RWPE2 (cell line): ENCODE results near the gene CHRD.

Source experiments
- ATAC-seq: fragments of 200-7000 bp; cut with Tn5 transposase; 3 replicates; pipeline ENCODE4 v1.9.1; 2021; ENCODE audit warnings: low read depth
- DNase-seq: peaks from one replicate; pipeline ENCODE4 v3.0.0-alpha.2; 2020; ENCODE audit warnings: low spot score
- H3K27ac ChIP-seq: fragments of 450-650 bp; 2 replicates; pipeline ENCODE4 v1.5.1; 2017; ENCODE audit warnings: mild to moderate bottlenecking; ENCODE audit not compliant: poor library complexity, severe bottlenecking
- H3K27me3 ChIP-seq: fragments of 250-450 bp; sonication (Bioruptor Pico); 2 replicates; pipeline ENCODE4 v1.5.1; 2021; ENCODE audit warnings: mild to moderate bottlenecking, moderate library complexity; ENCODE audit not compliant: insufficient read depth, poor library complexity, severe bottlenecking
- H3K36me3 ChIP-seq: fragments of 250-450 bp; sonication (Bioruptor Pico); 2 replicates; pipeline ENCODE4 v1.5.1; 2020; ENCODE audit warnings: low read depth, mild to moderate bottlenecking, moderate library complexity
- H3K4me1 ChIP-seq: fragments of 250-450 bp; sonication (Bioruptor Pico); 2 replicates; pipeline ENCODE4 v1.5.1; 2021; ENCODE audit warnings: mild to moderate bottlenecking, moderate library complexity; ENCODE audit not compliant: insufficient read depth, poor library complexity, severe bottlenecking
- H3K4me3 ChIP-seq: fragments of 250-450 bp; sonication (Bioruptor Pico); 2 replicates; pipeline ENCODE4 v1.5.1; 2021; ENCODE audit warnings: mild to moderate bottlenecking, moderate library complexity; ENCODE audit not compliant: severe bottlenecking
- H3K9me3 ChIP-seq: fragments of 250-450 bp; sonication (Bioruptor Pico); 2 replicates; pipeline ENCODE4 v1.5.1; 2021; ENCODE audit warnings: mild to moderate bottlenecking, moderate library complexity; ENCODE audit not compliant: severe bottlenecking
- TF ChIP-seq, protein P1 (sequence below): fragments of 450-650 bp; IDR thresholded peaks from one replicate; pipeline ENCODE4 v1.5.1; 2017; ENCODE audit warnings: mild to moderate bottlenecking, moderate library complexity; ENCODE audit not compliant: poor library complexity, severe bottlenecking

Gene CHRD

GRCh38 chr3:184334470-184335158 is 45.2 kb upstream of the CHRD start:
- Histone ChIP-seq H3K27me3 (no peaks in the 10 kb centered on the region), H3K27ac (peak overlapping the region; percentile 98), H3K36me3 (peaks cover 65% of the 10 kb centered on the region), H3K4me1 (peaks cover 43% of the 10 kb centered on the region), H3K9me3 (no peaks in the 10 kb centered on the region), H3K4me3 (no peak overlapping the region)
- DNase-seq (no peak), ATAC-seq (peak; percentile 15)
- TF ChIP-seq, protein P1, sequence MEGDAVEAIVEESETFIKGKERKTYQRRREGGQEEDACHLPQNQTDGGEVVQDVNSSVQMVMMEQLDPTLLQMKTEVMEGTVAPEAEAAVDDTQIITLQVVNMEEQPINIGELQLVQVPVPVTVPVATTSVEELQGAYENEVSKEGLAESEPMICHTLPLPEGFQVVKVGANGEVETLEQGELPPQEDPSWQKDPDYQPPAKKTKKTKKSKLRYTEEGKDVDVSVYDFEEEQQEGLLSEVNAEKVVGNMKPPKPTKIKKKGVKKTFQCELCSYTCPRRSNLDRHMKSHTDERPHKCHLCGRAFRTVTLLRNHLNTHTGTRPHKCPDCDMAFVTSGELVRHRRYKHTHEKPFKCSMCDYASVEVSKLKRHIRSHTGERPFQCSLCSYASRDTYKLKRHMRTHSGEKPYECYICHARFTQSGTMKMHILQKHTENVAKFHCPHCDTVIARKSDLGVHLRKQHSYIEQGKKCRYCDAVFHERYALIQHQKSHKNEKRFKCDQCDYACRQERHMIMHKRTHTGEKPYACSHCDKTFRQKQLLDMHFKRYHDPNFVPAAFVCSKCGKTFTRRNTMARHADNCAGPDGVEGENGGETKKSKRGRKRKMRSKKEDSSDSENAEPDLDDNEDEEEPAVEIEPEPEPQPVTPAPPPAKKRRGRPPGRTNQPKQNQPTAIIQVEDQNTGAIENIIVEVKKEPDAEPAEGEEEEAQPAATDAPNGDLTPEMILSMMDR: no peak

GRCh38 chr3:184335291-184335660 is 44.6 kb upstream of the CHRD start:
- Histone ChIP-seq H3K4me1 (peaks cover 43% of the 10 kb centered on the region), H3K4me3 (peak overlapping the region; percentile 56), H3K27me3 (no peaks in the 10 kb centered on the region), H3K36me3 (peaks cover 59% of the 10 kb centered on the region), H3K27ac (peak overlapping the region; percentile 98), H3K9me3 (no peaks in the 10 kb centered on the region)
- TF ChIP-seq, protein P1: no peak
- no peak for DNase-seq
- ATAC-seq: no peak

DNA sequence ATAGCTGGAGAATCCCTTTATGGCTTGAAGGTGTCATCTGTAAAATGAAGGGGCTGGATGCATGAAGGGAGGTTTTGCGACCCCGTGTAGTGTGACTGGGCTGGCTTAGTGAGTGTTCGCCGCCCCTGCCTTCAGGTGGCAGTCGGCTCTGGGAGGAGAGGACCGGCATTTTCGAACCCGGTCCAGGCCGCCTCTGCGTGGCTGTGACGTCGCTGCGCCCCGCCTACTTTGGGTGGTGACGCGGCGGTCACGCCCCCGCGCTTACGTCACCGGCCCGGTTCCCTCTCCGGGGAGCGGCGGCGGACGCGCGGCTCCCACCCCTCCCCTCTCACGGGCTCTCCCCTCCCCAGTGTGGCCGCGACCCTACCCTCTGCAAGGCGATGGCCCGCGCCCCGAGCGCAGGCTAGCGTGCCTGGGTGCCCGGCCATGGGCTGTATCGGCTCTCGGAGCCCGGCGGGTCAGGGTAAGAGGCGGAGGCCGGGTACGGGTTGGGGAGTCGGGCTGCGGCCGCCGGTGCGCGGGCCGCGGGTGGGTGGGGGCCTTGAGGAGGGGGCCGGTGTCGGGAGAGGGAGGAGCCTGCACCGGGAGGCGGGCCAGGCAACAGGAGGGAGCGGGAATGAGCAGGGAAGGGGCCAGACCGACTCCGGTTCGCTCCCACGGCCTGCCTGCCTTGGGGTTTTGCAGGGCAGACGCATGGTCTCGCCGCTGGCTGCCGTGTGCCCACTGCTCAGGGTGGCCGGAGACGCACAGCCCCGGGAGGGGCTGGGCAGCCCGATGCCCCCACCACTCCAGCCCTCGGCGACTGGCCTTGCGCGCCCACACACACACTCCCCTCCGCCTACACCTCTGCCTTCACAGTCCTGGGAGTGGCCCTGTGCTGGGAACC is 44.0 kb upstream of the CHRD start:
- TF ChIP-seq, protein P1: no peak
- peak; percentile 40 for ATAC-seq
- peaks cover 43% of the 10 kb centered on the region for H3K4me1 ChIP-seq

DNA sequence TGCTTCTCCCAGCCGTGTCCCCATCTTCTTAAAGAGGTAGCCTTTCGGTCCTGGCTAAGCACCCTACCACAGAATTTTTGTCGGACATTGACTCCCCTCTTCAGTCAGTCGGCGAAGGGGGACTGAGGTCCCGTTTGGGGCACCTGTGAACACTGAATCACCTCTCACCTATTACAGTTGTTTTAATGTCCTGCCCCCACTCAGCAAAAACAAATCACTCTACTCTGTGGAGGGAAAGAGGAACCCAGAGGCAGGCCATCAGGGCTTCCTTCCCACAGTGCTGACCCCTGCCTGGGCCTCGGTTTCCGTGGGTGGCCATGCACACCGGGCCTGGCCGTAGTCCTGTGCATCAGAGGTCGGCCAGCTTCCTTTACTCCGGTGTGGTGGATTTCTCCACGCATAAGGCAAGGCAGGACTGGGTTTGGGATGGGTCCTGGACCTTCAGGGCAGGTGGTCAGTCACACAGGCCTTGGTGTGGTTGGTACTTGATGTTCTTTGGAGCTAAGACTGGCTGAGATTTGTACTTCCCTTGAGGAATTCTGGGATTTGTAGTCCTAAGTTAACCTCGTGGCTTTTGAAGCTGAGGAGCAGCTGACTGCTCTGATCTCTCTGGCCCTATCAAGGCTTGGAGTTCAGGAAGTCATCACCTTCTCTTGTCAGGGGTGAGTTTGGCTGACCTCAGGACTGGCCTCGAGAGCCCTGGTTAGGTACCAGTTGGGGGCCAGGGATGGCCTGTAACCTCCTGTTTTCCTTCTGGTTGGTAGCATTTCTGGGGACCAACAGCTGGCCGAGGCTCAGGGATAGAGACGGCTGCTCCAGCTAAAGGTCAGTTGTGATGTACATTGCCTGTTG is 43.1 kb upstream of the CHRD start:
- H3K4me1 ChIP-seq: peaks cover 41% of the 10 kb centered on the region
- TF ChIP-seq, protein P1: no peak
- DNase-seq (no peak), ATAC-seq (peak; percentile 7; the same call in 1 of the 3 replicates)
- peak overlapping the region; percentile 56 for H3K4me3 ChIP-seq
- H3K36me3 ChIP-seq: peaks cover 44% of the 10 kb centered on the region
- no peaks in the 10 kb centered on the region for H3K9me3 ChIP-seq
- no peaks in the 10 kb centered on the region for H3K27me3 ChIP-seq
- peak overlapping the region; percentile 98 for H3K27ac ChIP-seq

More for the DNA sequence above, 44.0 kb upstream of the CHRD start:
- peaks cover 53% of the 10 kb centered on the region for H3K36me3 ChIP-seq
- H3K4me3 ChIP-seq: peak overlapping the region; percentile 56
- H3K9me3 ChIP-seq: no peaks in the 10 kb centered on the region
- no peak for DNase-seq
- no peaks in the 10 kb centered on the region for H3K27me3 ChIP-seq
- H3K27ac ChIP-seq: peak overlapping the region; percentile 98
